Astrocyte (in vitro differentiated cells and primary cell): Measurements from ENCODE around the gene HS3ST3A1.

ENCODE experiments used
- EZH2 ChIP-seq: IDR thresholded peaks from 2 replicates; pipeline ENCODE4 v1.6.1; 2012; ENCODE audit warnings: mild to moderate bottlenecking, low read length, inconsistent platforms; ENCODE audit not compliant: insufficient read depth
- TF ChIP-seq, protein P1 (sequence below): IDR thresholded peaks from 2 replicates; pipeline ENCODE4 v1.5.1; 2011; ENCODE audit warnings: low read depth, mild to moderate bottlenecking, inconsistent platforms, low read length, moderate library complexity; ENCODE audit not compliant: insufficient read depth

DNA sequence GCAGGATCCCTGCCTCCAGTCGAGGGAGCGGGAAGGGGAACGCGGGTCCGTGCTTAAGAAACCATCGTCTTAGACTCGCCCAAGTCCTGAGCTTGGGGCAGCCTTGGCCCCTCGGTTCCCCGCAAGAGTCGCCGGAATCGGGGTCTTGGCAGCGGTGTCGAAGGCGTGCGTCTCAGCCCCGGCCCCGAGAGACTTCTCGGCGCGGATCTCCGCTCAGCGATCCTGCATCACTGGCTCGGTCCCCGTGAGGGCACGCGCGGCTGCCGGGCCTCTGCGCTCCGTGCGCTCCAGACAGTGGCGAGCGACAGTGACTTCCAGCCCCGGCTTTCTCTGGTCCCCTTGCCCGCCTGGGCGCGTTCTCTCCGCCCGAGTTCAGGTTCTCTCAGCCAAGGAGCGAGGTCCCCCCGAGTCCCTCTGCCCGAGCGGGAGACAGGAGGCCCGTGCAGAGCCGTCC lies 380 bp downstream of the HS3ST3A1 start:
- TF ChIP-seq, protein P1, sequence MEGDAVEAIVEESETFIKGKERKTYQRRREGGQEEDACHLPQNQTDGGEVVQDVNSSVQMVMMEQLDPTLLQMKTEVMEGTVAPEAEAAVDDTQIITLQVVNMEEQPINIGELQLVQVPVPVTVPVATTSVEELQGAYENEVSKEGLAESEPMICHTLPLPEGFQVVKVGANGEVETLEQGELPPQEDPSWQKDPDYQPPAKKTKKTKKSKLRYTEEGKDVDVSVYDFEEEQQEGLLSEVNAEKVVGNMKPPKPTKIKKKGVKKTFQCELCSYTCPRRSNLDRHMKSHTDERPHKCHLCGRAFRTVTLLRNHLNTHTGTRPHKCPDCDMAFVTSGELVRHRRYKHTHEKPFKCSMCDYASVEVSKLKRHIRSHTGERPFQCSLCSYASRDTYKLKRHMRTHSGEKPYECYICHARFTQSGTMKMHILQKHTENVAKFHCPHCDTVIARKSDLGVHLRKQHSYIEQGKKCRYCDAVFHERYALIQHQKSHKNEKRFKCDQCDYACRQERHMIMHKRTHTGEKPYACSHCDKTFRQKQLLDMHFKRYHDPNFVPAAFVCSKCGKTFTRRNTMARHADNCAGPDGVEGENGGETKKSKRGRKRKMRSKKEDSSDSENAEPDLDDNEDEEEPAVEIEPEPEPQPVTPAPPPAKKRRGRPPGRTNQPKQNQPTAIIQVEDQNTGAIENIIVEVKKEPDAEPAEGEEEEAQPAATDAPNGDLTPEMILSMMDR = no peak
- TF ChIP-seq EZH2 = no peak
